HEK293 (cell line): ENCODE results near the gene AAK1.

Experiments
- CTCF ChIP-seq: fragments of 450-650 bp; formaldehyde crosslinking; IDR thresholded peaks from 2 replicates; pipeline ENCODE4 v1.5.1; 2016; ENCODE audit warnings: missing biosample characterization, missing genetic modification characterization
- GLI4 ChIP-seq: fragments of 450-650 bp; formaldehyde crosslinking; IDR thresholded peaks from 2 replicates; pipeline ENCODE4 v1.5.1; 2016; ENCODE audit warnings: missing biosample characterization, missing genetic modification characterization
- HOXA7 ChIP-seq: sonication (generic); formaldehyde crosslinking; IDR thresholded peaks from 2 replicates; pipeline ENCODE4 v1.8.1; 2022; ENCODE audit warnings: missing genetic modification reagents, borderline replicate concordance
- KLF1 ChIP-seq: fragments of 450-650 bp; formaldehyde crosslinking; IDR thresholded peaks from 2 replicates; pipeline ENCODE4 v1.5.1; 2016; ENCODE audit warnings: missing biosample characterization, missing genetic modification characterization
- SETDB1 ChIP-seq: IDR thresholded peaks from one replicate; pipeline ENCODE4 v1.6.1; 2017; ENCODE audit warnings: mild to moderate bottlenecking, low read length, moderate library complexity, mixed read lengths; ENCODE audit not compliant: insufficient read length
- ZBTB49 ChIP-seq: fragments of 450-650 bp; formaldehyde crosslinking; IDR thresholded peaks from 2 replicates; pipeline ENCODE4 v1.5.1; 2016; ENCODE audit warnings: missing biosample characterization, missing genetic modification characterization, low read depth
- ZNF174 ChIP-seq: fragments of 450-650 bp; formaldehyde crosslinking; IDR thresholded peaks from 2 replicates; pipeline ENCODE4 v1.5.0; 2017; ENCODE audit warnings: missing biosample characterization, mild to moderate bottlenecking, missing genetic modification characterization
- ZNF274 ChIP-seq, 2 experiments: fragments of 200-500 bp in 1 of 2; fragments of 450-650 bp in 1 of 2; sonication (Bioruptor generic) in 1 of 2; formaldehyde crosslinking in 1 of 2; IDR thresholded peaks; 2 replicates each; pipeline versions ENCODE4 v1.5.1 to v1.6.1; 2014 to 2016; ENCODE audit warnings: borderline replicate concordance in 1 of 2, inconsistent platforms in 1 of 2, low read length in 1 of 2, missing biosample characterization in 1 of 2, missing genetic modification characterization in 1 of 2
- ZNF311 ChIP-seq: fragments of 450-650 bp; formaldehyde crosslinking; IDR thresholded peaks from 2 replicates; pipeline ENCODE4 v1.5.1; 2017; ENCODE audit warnings: missing biosample characterization, missing genetic modification characterization, borderline replicate concordance
- ZNF549 ChIP-seq: fragments of 450-650 bp; IDR thresholded peaks from 2 replicates; pipeline ENCODE4 v1.5.1; 2018; ENCODE audit warnings: missing biosample characterization, missing genetic modification characterization, mild to moderate bottlenecking, inconsistent platforms, moderate library complexity
- ZNF621 ChIP-seq: fragments of 450-650 bp; formaldehyde crosslinking; IDR thresholded peaks from 2 replicates; pipeline ENCODE4 v1.5.1; 2017; ENCODE audit warnings: missing biosample characterization, missing genetic modification characterization
- ZNF623 ChIP-seq: fragments of 450-650 bp; formaldehyde crosslinking; IDR thresholded peaks from 2 replicates; pipeline ENCODE4 v1.5.1; 2016; ENCODE audit warnings: missing biosample characterization, missing genetic modification characterization
- ZNF658 ChIP-seq: fragments of 450-650 bp; formaldehyde crosslinking; IDR thresholded peaks from 2 replicates; pipeline ENCODE4; 2016; ENCODE audit warnings: missing biosample characterization, missing genetic modification characterization

- TF ChIP-seq SETDB1, result no peak
- TF ChIP-seq CTCF, result no peak
- TF ChIP-seq ZNF274 (IDR thresholded peaks at IDR 0.05; ENCODE audit: low read length), result no peak
- no peak for TF ChIP-seq ZNF274 (tag by site-specific recombination; IDR thresholded peaks at IDR 0.05; ENCODE audit: borderline replicate concordance)
- no peak for TF ChIP-seq ZNF621
- TF ChIP-seq KLF1 (tag by site-specific recombination), result no peak
- no peak for TF ChIP-seq ZNF549 (tag by site-specific recombination)
- no peak for TF ChIP-seq GLI4 (tag by site-specific recombination)
- TF ChIP-seq ZNF623 (tag by site-specific recombination), result no peak
- TF ChIP-seq HOXA7 (CRISPR knock-in tag), result no peak
- TF ChIP-seq ZNF174 (tag by site-specific recombination), result no peak
- no peak for TF ChIP-seq ZNF658 (tag by site-specific recombination)
- no peak for TF ChIP-seq ZNF311 (tag by site-specific recombination)
- no peak for TF ChIP-seq ZBTB49 (tag by site-specific recombination)
Measured at GRCh38 chr2:69592511-69592910, 51.0 kb downstream of the AAK1 start.
